ENCODE results near the gene HSFX3.

HSFX3 gene

GRCh38 chrX:149511081-149511480 lies 38.6 kb downstream of the HSFX3 start:
- H3K4me3 ChIP-seq (ENCODE audit: control insufficient read depth, low read depth, low read length): no peak overlapping the region
- DNase-seq (ENCODE audit: low read depth): peak; percentile 49

GRCh38 chrX:149510386-149510785 lies 39.3 kb downstream of the HSFX3 start:
- H3K4me3 ChIP-seq (ENCODE audit: control insufficient read depth, low read depth, low read length): no peak overlapping the region
- peak; percentile 30 for DNase-seq (ENCODE audit: low read depth)
- TF ChIP-seq CTCF (conservative IDR thresholded peaks at IDR 0.05; ENCODE audit: control insufficient read depth, insufficient read depth, low read depth, low read length): peak; percentile 25

More at GRCh38 chrX:149511081-149511480, 38.6 kb downstream of the HSFX3 start:
- TF ChIP-seq CTCF (conservative IDR thresholded peaks at IDR 0.05; ENCODE audit: control insufficient read depth, insufficient read depth, low read depth, low read length): no peak

- no peak overlapping the region for H3K4me3 ChIP-seq (ENCODE audit: control insufficient read depth, low read depth, low read length)
- no peak for TF ChIP-seq CTCF (conservative IDR thresholded peaks at IDR 0.05; ENCODE audit: control insufficient read depth, insufficient read depth, low read depth, low read length)
- no peak for DNase-seq (ENCODE audit: low read depth)
Measured at GRCh38 chrX:149508467-149508866, 41.3 kb downstream of the HSFX3 start.

GRCh38 chrX:149506349-149506748 lies 43.4 kb downstream of the HSFX3 start:
- no peak overlapping the region for H3K4me3 ChIP-seq (ENCODE audit: control insufficient read depth, low read depth, low read length)
- DNase-seq (ENCODE audit: low read depth): no peak
- no peak for TF ChIP-seq CTCF (conservative IDR thresholded peaks at IDR 0.05; ENCODE audit: control insufficient read depth, insufficient read depth, low read depth, low read length)

- no peak overlapping the region for H3K4me3 ChIP-seq (ENCODE audit: control insufficient read depth, low read depth, low read length)
- TF ChIP-seq CTCF (conservative IDR thresholded peaks at IDR 0.05; ENCODE audit: control insufficient read depth, insufficient read depth, low read depth, low read length): no peak
- no peak for DNase-seq (ENCODE audit: low read depth)
Measured at GRCh38 chrX:149505671-149506070, 44.1 kb downstream of the HSFX3 start.

GRCh38 chrX:149504915-149505651 lies 44.6 kb downstream of the HSFX3 start, which contains the start of gene IDS:
IDS (minus strand) TSS chrX:149505306; CDS start chrX:149505137, 169 bp downstream.
- peak; percentile 79 for DNase-seq (ENCODE audit: low read depth)
- peak within 1 kb of the TSS; percentile 50 for H3K4me3 ChIP-seq (ENCODE audit: control insufficient read depth, low read depth, low read length)
- TF ChIP-seq CTCF (conservative IDR thresholded peaks at IDR 0.05; ENCODE audit: control insufficient read depth, insufficient read depth, low read depth, low read length): no peak
